ENCODE results near the gene C2orf49.

- TF ChIP-seq ZFP30 (CRISPR knock-in tag; IDR thresholded peaks at IDR 0.05): no peak
- TF ChIP-seq ZNF565 (CRISPR knock-in tag; conservative IDR thresholded peaks at IDR 0.05; ENCODE audit: low read depth): no peak
- no peak for TF ChIP-seq ZNF8 (CRISPR knock-in tag; IDR thresholded peaks at IDR 0.05)
- no peak for TF ChIP-seq ZNF70 (CRISPR knock-in tag; IDR thresholded peaks at IDR 0.05)
These were observed 42.4 kb downstream of the C2orf49 start for GRCh38 chr2:105379741-105380186.

All from SK-N-SH treated with all-trans-retinoic acid at 6 μM for 48 hours (cell line).